HUES6 (cell line): ENCODE data around the gene PELI2.

Experiments
- H3K27ac ChIP-seq: 2 replicates; pipeline ENCODE4 v1.7.0; 2013; ENCODE audit warnings: low read depth, mild to moderate bottlenecking, low read length, inconsistent platforms
- H3K27me3 ChIP-seq: 2 replicates; pipeline ENCODE4 v1.6.1; 2013; ENCODE audit warnings: low read length; ENCODE audit not compliant: control insufficient read depth, insufficient read depth
- H3K36me3 ChIP-seq: 2 replicates; pipeline ENCODE4 v1.6.1; 2013; ENCODE audit warnings: low read length; ENCODE audit not compliant: control insufficient read depth, insufficient read depth
- H3K4me1 ChIP-seq: 2 replicates; pipeline ENCODE4 v1.6.1; 2013; ENCODE audit warnings: low read length; ENCODE audit not compliant: control insufficient read depth, insufficient read depth
- H3K4me3 ChIP-seq: 2 replicates; pipeline ENCODE4 v1.5.1; 2013; ENCODE audit warnings: low read depth, low read length
- H3K9ac ChIP-seq: one replicate; pipeline ENCODE4 v1.6.1; 2013; ENCODE audit warnings: mild to moderate bottlenecking, low read length
- H3K9me3 ChIP-seq: 2 replicates; pipeline ENCODE4 v1.6.1; 2013; ENCODE audit warnings: low read depth, low read length; ENCODE audit not compliant: control insufficient read depth, insufficient read depth

Gene PELI2

DNA sequence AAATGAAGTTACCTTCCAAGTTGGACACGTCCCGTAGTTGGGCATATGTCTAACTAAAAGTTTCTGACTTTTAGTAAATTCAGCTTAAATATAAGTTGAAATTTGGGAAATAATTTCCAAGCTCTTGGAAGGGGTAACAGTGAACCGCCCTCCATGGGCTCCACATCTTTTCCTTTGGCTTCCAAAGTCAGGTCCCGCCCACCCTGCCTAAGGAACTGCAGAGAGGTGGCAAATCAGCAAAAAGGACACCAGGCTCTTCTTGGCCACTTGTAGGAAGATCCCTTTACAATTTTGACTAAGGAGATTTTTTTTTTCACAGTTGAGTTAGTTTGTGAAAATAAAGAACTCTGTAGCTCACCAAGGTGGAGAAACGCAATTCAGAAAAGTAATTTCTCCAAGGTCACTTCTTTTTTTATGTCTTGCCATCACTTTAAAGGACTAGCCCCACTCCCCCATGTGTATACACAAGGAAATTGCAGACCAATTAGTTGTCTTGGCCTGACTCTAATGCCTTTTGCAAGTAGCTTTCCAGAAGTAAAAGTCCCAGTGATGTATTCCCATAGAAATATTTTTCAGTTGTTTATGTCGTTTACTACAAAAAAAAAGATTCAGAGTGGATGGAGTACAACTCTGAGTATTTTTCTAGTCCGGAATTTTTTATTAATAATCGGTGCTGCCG lies 181.2 kb downstream of the PELI2 start:
- Histone ChIP-seq H3K36me3 (no peaks in the 10 kb centered on the region), H3K4me3 (no peak overlapping the region), H3K4me1 (no peaks in the 10 kb centered on the region), H3K9ac (no peak overlapping the region), H3K27me3 (no peaks in the 10 kb centered on the region), H3K27ac (no peak overlapping the region), H3K9me3 (no peaks in the 10 kb centered on the region)

DNA sequence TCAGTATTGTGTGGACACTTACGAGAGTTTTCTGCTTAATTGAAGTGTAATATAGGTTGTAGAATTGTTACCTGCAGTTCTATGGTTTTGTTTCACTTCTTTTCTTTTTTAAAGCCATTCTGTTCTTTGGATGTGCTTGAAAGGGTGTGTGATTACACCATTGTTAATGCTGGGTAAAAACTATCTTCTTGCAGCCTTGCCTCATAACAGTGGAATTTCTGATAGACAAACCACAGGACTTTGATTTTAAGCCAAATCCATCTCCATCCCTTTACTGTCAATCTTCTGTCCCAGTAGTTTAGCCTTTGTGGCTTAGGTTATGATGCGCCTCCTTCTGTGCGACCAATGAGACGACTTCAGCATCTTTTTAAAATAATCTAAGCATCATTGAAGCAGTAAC lies 182.3 kb downstream of the PELI2 start:
- no peaks in the 10 kb centered on the region for H3K27me3 ChIP-seq
- H3K36me3 ChIP-seq = no peaks in the 10 kb centered on the region
- H3K9me3 ChIP-seq = no peaks in the 10 kb centered on the region
- no peak overlapping the region for H3K27ac ChIP-seq
- H3K9ac ChIP-seq = no peak overlapping the region
- H3K4me1 ChIP-seq = no peaks in the 10 kb centered on the region
- no peak overlapping the region for H3K4me3 ChIP-seq

GRCh38 chr14:56304456-56304855 lies 186.2 kb downstream of the PELI2 start:
- H3K9ac ChIP-seq = no peak overlapping the region
- H3K4me3 ChIP-seq = no peak overlapping the region
- H3K27ac ChIP-seq = no peak overlapping the region
- no peaks in the 10 kb centered on the region for H3K36me3 ChIP-seq
- H3K27me3 ChIP-seq = no peaks in the 10 kb centered on the region
- H3K9me3 ChIP-seq = no peaks in the 10 kb centered on the region
- H3K4me1 ChIP-seq = no peaks in the 10 kb centered on the region

- H3K27me3 ChIP-seq = no peaks in the 10 kb centered on the region
- H3K9me3 ChIP-seq = no peaks in the 10 kb centered on the region
- no peaks in the 10 kb centered on the region for H3K36me3 ChIP-seq
- no peak overlapping the region for H3K27ac ChIP-seq
- no peaks in the 10 kb centered on the region; the same call in 1 of the 2 replicates for H3K4me1 ChIP-seq
- H3K9ac ChIP-seq = no peak overlapping the region
- H3K4me3 ChIP-seq = no peak overlapping the region
These were observed 191.0 kb downstream of the PELI2 start for GRCh38 chr14:56309198-56309597.

DNA sequence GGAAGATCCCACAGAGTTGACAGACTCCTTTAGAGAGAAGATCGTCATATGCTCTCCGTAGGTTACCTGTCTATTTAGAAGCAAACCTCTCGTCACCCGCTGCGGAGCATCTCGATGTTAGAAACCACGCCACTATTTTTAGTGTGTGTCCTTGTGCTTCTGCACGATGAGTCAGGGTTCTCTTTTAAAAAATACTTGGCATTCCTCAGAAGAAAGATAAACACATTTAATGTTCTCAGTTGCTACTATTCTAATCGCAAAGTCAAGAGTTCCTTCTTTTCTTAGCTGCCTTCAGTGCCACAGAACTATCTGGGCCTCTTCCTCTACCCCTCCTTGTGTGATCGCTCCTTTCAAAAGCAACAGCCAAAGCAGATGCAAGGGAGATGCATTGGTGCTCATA lies 192.4 kb downstream of the PELI2 start:
- Histone ChIP-seq H3K27me3 (no peaks in the 10 kb centered on the region), H3K36me3 (no peaks in the 10 kb centered on the region), H3K9me3 (no peaks in the 10 kb centered on the region), H3K4me1 (no peaks in the 10 kb centered on the region; the same call in 1 of the 2 replicates), H3K4me3 (no peak overlapping the region), H3K27ac (no peak overlapping the region), H3K9ac (no peak overlapping the region)

DNA sequence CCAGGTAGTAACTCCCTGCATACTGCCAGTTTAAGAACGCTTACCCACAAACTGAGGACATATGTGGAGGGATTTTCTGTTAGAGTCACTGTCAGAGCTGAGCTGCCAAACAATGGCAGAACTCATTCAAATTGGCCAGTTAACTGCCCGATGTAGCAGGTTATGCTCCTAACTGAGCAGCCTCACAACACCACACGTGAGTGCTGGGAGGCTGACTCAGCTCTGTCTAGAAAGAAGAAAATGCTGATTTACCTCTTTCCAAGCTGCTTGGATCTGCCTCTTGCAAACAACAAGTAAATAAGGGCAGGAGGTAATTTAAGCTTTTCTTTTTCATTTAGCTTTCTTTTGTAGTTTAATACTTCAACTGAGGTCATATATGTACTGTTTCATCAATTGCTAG lies 195.6 kb downstream of the PELI2 start:
- H3K36me3 ChIP-seq = no peaks in the 10 kb centered on the region
- peaks cover 4% of the 10 kb centered on the region; the same call in 1 of the 2 replicates for H3K9me3 ChIP-seq
- H3K9ac ChIP-seq = no peak overlapping the region
- no peaks in the 10 kb centered on the region for H3K27me3 ChIP-seq
- H3K4me1 ChIP-seq = no peaks in the 10 kb centered on the region; the same call in 1 of the 2 replicates
- H3K27ac ChIP-seq = no peak overlapping the region
- H3K4me3 ChIP-seq = no peak overlapping the region

DNA sequence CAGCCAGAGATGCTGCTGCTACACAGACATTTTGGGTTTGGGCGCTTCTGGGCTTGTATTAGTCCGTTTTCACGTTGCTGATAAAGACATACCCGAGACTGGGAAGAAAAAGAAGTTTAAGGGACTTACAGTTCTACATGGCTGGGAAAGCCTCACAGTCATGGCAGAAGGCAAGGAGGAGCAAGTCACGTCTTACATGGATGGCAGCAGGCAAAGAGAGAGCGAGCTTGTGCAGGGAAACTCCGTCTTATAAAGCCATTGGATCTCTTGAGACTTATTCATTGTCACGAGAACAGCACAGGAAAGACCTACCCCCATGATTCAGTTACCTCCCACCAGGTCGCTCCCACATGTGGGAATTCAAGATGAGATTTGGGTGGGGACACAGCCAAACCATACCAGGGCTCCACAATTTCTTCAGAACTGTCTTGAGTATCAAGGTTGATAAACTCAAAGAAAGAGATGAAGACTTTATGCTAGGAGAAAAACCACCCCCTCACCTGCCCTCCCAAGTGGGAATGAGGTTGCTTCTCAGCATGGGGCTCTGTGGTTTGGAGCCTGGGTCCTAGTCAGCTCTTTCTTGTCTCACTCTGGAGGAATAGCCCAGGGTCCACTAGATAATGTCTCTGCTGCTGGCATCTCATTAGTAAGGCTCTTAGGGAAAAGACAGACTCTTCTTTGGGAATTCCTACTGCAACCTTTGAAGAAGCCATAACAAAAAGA lies 200.3 kb downstream of the PELI2 start:
- Histone ChIP-seq H3K27me3 (no peaks in the 10 kb centered on the region), H3K9me3 (peaks cover 4% of the 10 kb centered on the region; the same call in 1 of the 2 replicates), H3K36me3 (no peaks in the 10 kb centered on the region), H3K4me3 (no peak overlapping the region), H3K9ac (no peak overlapping the region), H3K27ac (no peak overlapping the region), H3K4me1 (no peaks in the 10 kb centered on the region)

GRCh38 chr14:56321861-56322260 lies 203.7 kb downstream of the PELI2 start:
- Histone ChIP-seq H3K9ac (no peak overlapping the region), H3K27ac (no peak overlapping the region), H3K36me3 (no peaks in the 10 kb centered on the region), H3K4me1 (no peaks in the 10 kb centered on the region), H3K4me3 (no peak overlapping the region), H3K27me3 (no peaks in the 10 kb centered on the region), H3K9me3 (peaks cover 4% of the 10 kb centered on the region; the same call in 1 of the 2 replicates)

GRCh38 chr14:56322531-56322930 lies 204.3 kb downstream of the PELI2 start:
- Histone ChIP-seq H3K4me1 (no peaks in the 10 kb centered on the region), H3K36me3 (no peaks in the 10 kb centered on the region), H3K9me3 (peaks cover 4% of the 10 kb centered on the region; the same call in 1 of the 2 replicates), H3K27ac (no peak overlapping the region), H3K4me3 (no peak overlapping the region), H3K27me3 (no peaks in the 10 kb centered on the region), H3K9ac (no peak overlapping the region)

- Histone ChIP-seq H3K4me3 (no peak overlapping the region), H3K4me1 (no peaks in the 10 kb centered on the region), H3K27me3 (no peaks in the 10 kb centered on the region), H3K36me3 (no peaks in the 10 kb centered on the region), H3K9ac (no peak overlapping the region), H3K9me3 (no peaks in the 10 kb centered on the region), H3K27ac (no peak overlapping the region)
These were observed 206.2 kb downstream of the PELI2 start for GRCh38 chr14:56324454-56324853.

- H3K27me3 ChIP-seq = no peaks in the 10 kb centered on the region
- no peak overlapping the region for H3K4me3 ChIP-seq
- no peak overlapping the region for H3K27ac ChIP-seq
- no peaks in the 10 kb centered on the region for H3K4me1 ChIP-seq
- no peaks in the 10 kb centered on the region for H3K9me3 ChIP-seq
- H3K36me3 ChIP-seq = no peaks in the 10 kb centered on the region
- H3K9ac ChIP-seq = no peak overlapping the region
These were observed 206.9 kb downstream of the PELI2 start for GRCh38 chr14:56324856-56325699.
